HepG2 (cell line): ENCODE measurements around the gene MON1A. TPM values are rescaled to one million over a fixed set of nuclear protein-coding genes. Genes with fewer than 3 reads are reported as not detected.
"Not testable (repeated sequence)": the region's sequence is repeated elsewhere in the genome, so short reads cannot be mapped to it uniquely, and the experiment has no call there.

Source experiments
- ATAC-seq: fragments of 200-7000 bp; cut with Tn5 transposase; 3 replicates; pipeline ENCODE4 v1.9.1; 2020; ENCODE audit warnings: mild to moderate bottlenecking, moderate library complexity
- BruUV-seq: library from RNA; stranded (reverse); fragments of 400-500 nt; replicated peaks from 2 replicates; lab custom pipeline; 2021; lab: Mats Ljungman, UMichigan
- CTCF ChIA-PET: fragments of 300-600 bp; formaldehyde crosslinking; extraction: SDS; loops from one replicate; lab custom pipeline; 2021; ENCODE audit warnings: low total read pairs, inconsistent platforms, low intra/inter-chr PET ratio; lab: Yijun Ruan, JAX
- POLR2A ChIA-PET: fragments of 350-600 bp; sonication (Branson Sonifier 250); formaldehyde crosslinking; loops from one replicate; lab custom pipeline; 2020; ENCODE audit warnings: antibody characterized with exemption, inconsistent platforms; lab: Yijun Ruan, JAX
- DNase-seq: peaks from one replicate; pipeline ENCODE4 v3.0.0-alpha.2; 2015; ENCODE audit warnings: low spot score
- FAIRE-seq: peaks from 3 replicates; lab custom pipeline; 2011; peaks lifted over from hg19 to GRCh38; lab: Jason Lieb, UNC
- H2AFZ ChIP-seq: one replicate; pipeline ENCODE4 v1.6.1; 2011; ENCODE audit warnings: low read length, inconsistent platforms
- H3K27ac ChIP-seq: fragments of 300-600 bp; 3 replicates; pipeline ENCODE4 v1.8.0; 2011; ENCODE audit warnings: mixed run types, mild to moderate bottlenecking, mixed read lengths, low read length, inconsistent platforms; ENCODE audit not compliant: insufficient read depth; ENCODE audit errors: extremely low read length
- H3K27me3 ChIP-seq, 2 experiments: fragments of 200-600 bp in 1 of 2; 2 replicates in 1 of 2; 3 replicates in 1 of 2; pipeline versions ENCODE4 v1.6.0 to v1.8.0; 2011; ENCODE audit warnings: low read length in 2 of 2, mild to moderate bottlenecking in 2 of 2, moderate library complexity in 2 of 2, inconsistent platforms in 1 of 2; ENCODE audit not compliant: insufficient read depth in 2 of 2, control insufficient read depth in 1 of 2
- H3K36me3 ChIP-seq, 2 experiments: fragments of 200-600 bp in 1 of 2; replicated peaks in 1 of 2; 2 replicates in 1 of 2; 3 replicates in 1 of 2; pipeline versions ENCODE4 v1.5.1 to v1.8.0; 2011; ENCODE audit warnings: low read length in 2 of 2, inconsistent platforms in 1 of 2; ENCODE audit not compliant: insufficient read depth in 2 of 2, control insufficient read depth in 1 of 2
- H3K4me1 ChIP-seq: 2 replicates; pipeline ENCODE4 v1.5.1; 2012; ENCODE audit warnings: low read length, inconsistent platforms; ENCODE audit not compliant: insufficient read depth
- H3K4me2 ChIP-seq: 2 replicates; pipeline ENCODE4 v1.6.0; 2011; ENCODE audit warnings: low read depth, low read length, inconsistent platforms
- H3K4me3 ChIP-seq, 3 experiments: fragments of 200-600 bp in 1 of 3; sonication (generic), shearing (Covaris generic) in 1 of 3; replicated peaks in 1 of 3; 2 replicates each; pipeline ENCODE4 v1.5.1; 2011 to 2016; ENCODE audit warnings: low read length in 3 of 3, inconsistent platforms in 2 of 3, low read depth in 2 of 3, mild to moderate bottlenecking in 2 of 3, control low read depth in 1 of 3, mixed read lengths in 1 of 3; ENCODE audit not compliant: insufficient read depth in 1 of 3
- H3K79me2 ChIP-seq: one replicate; pipeline ENCODE4 v1.6.1; 2011; ENCODE audit warnings: low read length, inconsistent platforms; ENCODE audit not compliant: insufficient read depth
- H3K9ac ChIP-seq: 2 replicates; pipeline ENCODE4 v1.6.0; 2011; ENCODE audit warnings: mild to moderate bottlenecking, low read depth, low read length, inconsistent platforms; ENCODE audit not compliant: insufficient read depth
- H3K9me3 ChIP-seq: 2 replicates; pipeline ENCODE4 v1.5.1; 2012; ENCODE audit warnings: mild to moderate bottlenecking, low read length
- H4K20me1 ChIP-seq: 2 replicates; pipeline ENCODE4 v1.6.0; 2011; ENCODE audit warnings: inconsistent platforms, mild to moderate bottlenecking, low read length, moderate library complexity; ENCODE audit not compliant: insufficient read depth
- CEBPG ChIP-seq: IDR thresholded peaks from 2 replicates; pipeline ENCODE4 v1.6.1; 2016
- MAFF ChIP-seq: IDR thresholded peaks from 2 replicates; pipeline ENCODE4 v1.6.1; 2011; ENCODE audit warnings: low read depth, low read length, improper control_type of control experiment
- MAFG ChIP-seq: sonication (generic); formaldehyde crosslinking; IDR thresholded peaks from 2 replicates; pipeline ENCODE4 v1.5.1; 2020; ENCODE audit warnings: mild to moderate bottlenecking, missing genetic modification reagents
- NFE2L1 ChIP-seq: sonication (generic); formaldehyde crosslinking; IDR thresholded peaks from 2 replicates; pipeline ENCODE4 v1.4.0; 2020; ENCODE audit warnings: missing genetic modification reagents, mild to moderate bottlenecking, borderline replicate concordance
- RBM39 ChIP-seq: fragments of 200-400 bp; formaldehyde crosslinking; IDR thresholded peaks from one replicate; pipeline ENCODE4 v1.6.1; 2018; ENCODE audit warnings: antibody characterized with exemption, mild to moderate bottlenecking, low read depth, low read length; ENCODE audit not compliant: poor library complexity, severe bottlenecking
- SRSF4 ChIP-seq: fragments of 200-400 bp; formaldehyde crosslinking; IDR thresholded peaks from one replicate; pipeline ENCODE4 v1.6.1; 2018; ENCODE audit warnings: mild to moderate bottlenecking, low read depth, low read length, moderate library complexity; ENCODE audit not compliant: poor library complexity, severe bottlenecking
- U2AF1 ChIP-seq: fragments of 200-400 bp; formaldehyde crosslinking; optimal IDR thresholded peaks from 2 replicates; pipeline ENCODE3; 2017; ENCODE audit warnings: mild to moderate bottlenecking, low read depth, low read length
- ZBTB34 ChIP-seq: sonication (generic); formaldehyde crosslinking; IDR thresholded peaks from 2 replicates; pipeline ENCODE4 v1.8.0; 2022; ENCODE audit warnings: mild to moderate bottlenecking, missing genetic modification reagents
- ZNF644 ChIP-seq: IDR thresholded peaks from 2 replicates; pipeline ENCODE4 v1.6.1; 2016; ENCODE audit warnings: low read depth
- WGBS: methylation state at CpG from one replicate; pipeline ENCODE4 v1.1.6; 2017; ENCODE audit warnings: low lambda C conversion rate; 5-methylcytosine and 5-hydroxymethylcytosine counted together
- in situ Hi-C: cut with HindIII; loops from 2 replicates; pipeline ENCODE4 v1.10.0; 2017; ENCODE audit warnings: low pct_unique_long_range_greater_than_20kb; ENCODE audit not compliant: extremely low pct_ligation_motif_present
- intact Hi-C: fragments of 100-400 bp; cut with micrococcal nuclease; formaldehyde crosslinking; loops from one replicate; pipeline ENCODE4 v1.10.0; 2022; ENCODE audit not compliant: unreplicated experiment
- polyA plus RNA-seq, 8 experiments: library from polyadenylated mRNA; depleted of rRNA in 3 of 8; stranded (reverse) in 7 of 8; unstranded in 1 of 8; fragments of >200 nt; fragmentation: Illumina TruSeq in 4 of 8; extraction: Trizol in 4 of 8; gene quantifications; 2 replicates each; pipeline versions ENCODE4 v1.2.1 to v1.2.3, GENCODE V29; 2011 to 2016; ENCODE audit warnings: low read depth in 4 of 8, missing spikeins in 1 of 8, mixed read lengths in 1 of 8; ENCODE audit not compliant: insufficient read depth in 1 of 8
- total RNA-seq, 5 experiments: library from RNA; depleted of rRNA; stranded (reverse); fragments of >200 nt; fragmentation: Illumina TruSeq; extraction: Trizol; gene quantifications; 2 replicates each; pipeline ENCODE4 v1.2.3, GENCODE V29; 2016; ENCODE audit warnings: low read depth in 1 of 5

Gene MON1A
- total and polyA plus RNA-seq, 2 of the 13 experiments (the other 11 are each of a cell fraction or from before 2014, with no cell fraction given) = 4.6 to 9.0 TPM

- TF ChIP-seq ZBTB34 (CRISPR knock-in tag) = no peak
- 0 out of 2 replicates have a peak, but pooled peaks have one; percentile 40 for TF ChIP-seq MAFG (CRISPR knock-in tag)
- TF ChIP-seq MAFF = peak; percentile 95
- no peak for TF ChIP-seq U2AF1
- TF ChIP-seq SRSF4 = no peak
- peak; percentile 32; the same call in 1 of the 2 replicates for TF ChIP-seq CEBPG
- no peak for TF ChIP-seq NFE2L1 (CRISPR knock-in tag)
- no peak for TF ChIP-seq ZNF644 (CRISPR knock-in tag)
- TF ChIP-seq RBM39 = no peak
These were observed 7.5 kb upstream of the MON1A start (continued) for GRCh38 chr3:49937090-49937489.

- H3K79me2 ChIP-seq, H3K36me3 ChIP-seq, H3K9me3 ChIP-seq, BruUV-seq, CTCF ChIA-PET, POLR2A ChIA-PET, FAIRE-seq, H3K27me3 ChIP-seq, H3K27ac ChIP-seq, ATAC-seq, H3K4me3 ChIP-seq, DNase-seq, H3K4me2 ChIP-seq, H4K20me1 ChIP-seq, in situ Hi-C loops, H3K9ac ChIP-seq, intact Hi-C loops, H2AFZ ChIP-seq: not testable (repeated sequence)
- H3K4me1 ChIP-seq = peaks cover 34% of the 10 kb centered on the region
- 78% methylated on average over 15 of the region's 15 CpGs for WGBS
These were observed 2.7 kb upstream of the MON1A start for GRCh38 chr3:49932281-49932680.
